ENCODE data around the gene TAMM41. TPM values are rescaled to one million over a fixed set of nuclear protein-coding genes. Genes with fewer than 3 reads are reported as not detected.

The TAMM41 gene
- total RNA-seq, 4 donors from 2014 or later: 10.0 to 15.9 (median 11.4) TPM

- DNase-seq: peak; percentile 50 to 54
- H3K36me3 ChIP-seq: peaks cover 10 to 11% of the 10 kb centered on the region in 2 donors
- WGBS, 2 donors: 50 to 52% methylated on average over 2 of the region's 2 CpGs
These were observed 42.5 kb downstream of the TAMM41 start for GRCh38 chr3:11803977-11804892.

GRCh38 chr3:11799791-11800190, 46.9 kb downstream of the TAMM41 start:
- H3K27ac ChIP-seq: no peak overlapping the region
- intact Hi-C loops (cut with DNase I): loop anchor here (5.0 kb wide), 1 partner anchor 422 kb away; no protein-coding TSS in a partner anchor
- WGBS, 2 donors: 97 to 98% methylated on average over 1 of the region's 1 CpG
- H3K36me3 ChIP-seq: peaks cover 0 to 15% of the 10 kb centered on the region in 2 donors
- no peak overlapping the region for H3K4me3 ChIP-seq (replicated peaks in 1 of 3)
- H3K9me3 ChIP-seq: no peaks in the 10 kb centered on the region
- H3K27me3 ChIP-seq: no peaks in the 10 kb centered on the region
- TF ChIP-seq CTCF (IDR thresholded peaks at IDR 0.05) (no peak), POLR2A (IDR thresholded peaks at IDR 0.05) (no peak)
- H3K4me1 ChIP-seq: no peaks in the 10 kb centered on the region
- DNase-seq: no peak

More at GRCh38 chr3:11803977-11804892, 42.5 kb downstream of the TAMM41 start:
- no peaks in the 10 kb centered on the region for H3K27me3 ChIP-seq
- intact Hi-C loops (cut with DNase I): loop anchor here (5.0 kb wide), 1 partner anchor 427 kb away; no protein-coding TSS in a partner anchor
- no peaks in the 10 kb centered on the region for H3K4me1 ChIP-seq
- TF ChIP-seq CTCF (IDR thresholded peaks at IDR 0.05) (peak in 5 of 6 experiments; percentile 44 to 85 (median 70)), POLR2A (IDR thresholded peaks at IDR 0.05) (no peak)
- H3K27ac ChIP-seq: no peak overlapping the region
- no peak overlapping the region for H3K4me3 ChIP-seq (replicated peaks in 1 of 3)
- no peaks in the 10 kb centered on the region for H3K9me3 ChIP-seq

GRCh38 chr3:11794927-11795326, 51.8 kb downstream of the TAMM41 start:
- no peak for DNase-seq
- Histone ChIP-seq H3K27ac (no peak overlapping the region), H3K36me3 (peaks cover 4 to 9% of the 10 kb centered on the region in 2 donors), H3K9me3 (no peaks in the 10 kb centered on the region), H3K4me1 (no peaks in the 10 kb centered on the region), H3K27me3 (no peaks in the 10 kb centered on the region), H3K4me3 (replicated peaks in 1 of 3) (no peak overlapping the region)
- TF ChIP-seq CTCF (IDR thresholded peaks at IDR 0.05) (no peak), POLR2A (IDR thresholded peaks at IDR 0.05) (no peak)
- WGBS, 2 donors: 99 to 100% methylated on average over 2 of the region's 2 CpGs
- intact Hi-C loops (cut with DNase I): no loop called here

GRCh38 chr3:11791339-11792200, 55.1 kb downstream of the TAMM41 start:
- no peak overlapping the region for H3K4me3 ChIP-seq (replicated peaks in 1 of 3)
- no peaks in the 10 kb centered on the region for H3K4me1 ChIP-seq
- intact Hi-C loops (cut with DNase I): no loop called here
- H3K36me3 ChIP-seq: peaks cover 5 to 18% of the 10 kb centered on the region in 2 donors
- 87% methylated on average over 6 of the region's 6 CpGs for WGBS, 2 donors
- no peak for DNase-seq
- H3K27ac ChIP-seq: no peak overlapping the region
- H3K27me3 ChIP-seq: no peaks in the 10 kb centered on the region
- no peaks in the 10 kb centered on the region for H3K9me3 ChIP-seq
- no peak for TF ChIP-seq POLR2A (IDR thresholded peaks at IDR 0.05)
- no peak for TF ChIP-seq CTCF (IDR thresholded peaks at IDR 0.05)
